Fibroblast of the conjunctiva (primary cell): ENCODE data around the gene MRO.
"Not testable (repeated sequence)": the region's sequence is repeated elsewhere in the genome, so short reads cannot be mapped to it uniquely, and the experiment has no call there.

ENCODE experiments used
- DNase-seq: peaks from one replicate; pipeline ENCODE4 v3.0.0-alpha.2; 2010; ENCODE audit warnings: low read depth

Gene MRO

GRCh38 chr18:50791599-50792438 lies 28.0 kb downstream of the MRO start:
- DNase-seq, result no peak

- DNase-seq, result no peak
Measured at GRCh38 chr18:50790948-50791347, 28.9 kb downstream of the MRO start.

GRCh38 chr18:50790241-50790640 lies 29.6 kb downstream of the MRO start:
- DNase-seq, result no peak

- no peak for DNase-seq
Measured at GRCh38 chr18:50788284-50788683, 31.5 kb downstream of the MRO start.

GRCh38 chr18:50786864-50787263 lies 33.0 kb downstream of the MRO start:
- DNase-seq, result no peak

- DNase-seq, result no peak
Measured at GRCh38 chr18:50783553-50783952, 36.3 kb downstream of the MRO start.

GRCh38 chr18:50779021-50779420 lies 40.8 kb downstream of the MRO start:
- DNase-seq, result not testable (repeated sequence)

GRCh38 chr18:50776383-50776782 lies 43.4 kb downstream of the MRO start:
- DNase-seq, result no peak

- DNase-seq, result no peak
Measured at GRCh38 chr18:50775726-50776125, 44.1 kb downstream of the MRO start.

- DNase-seq, result no peak
Measured at GRCh38 chr18:50775207-50775606, 44.6 kb downstream of the MRO start.

GRCh38 chr18:50769463-50769862 lies 50.4 kb downstream of the MRO start:
- DNase-seq, result no peak

GRCh38 chr18:50757358-50757757 lies 62.5 kb downstream of the MRO start:
- no peak for DNase-seq

GRCh38 chr18:50754297-50754696 lies 65.5 kb downstream of the MRO start:
- no peak for DNase-seq

- DNase-seq, result no peak
Measured at GRCh38 chr18:50753311-50753710, 66.5 kb downstream of the MRO start.

- no peak for DNase-seq
Measured at GRCh38 chr18:50751947-50752346, 67.9 kb downstream of the MRO start.

- DNase-seq, result no peak
Measured at GRCh38 chr18:50751490-50751889, 68.3 kb downstream of the MRO start.

GRCh38 chr18:50750546-50750945 lies 69.3 kb downstream of the MRO start:
- no peak for DNase-seq

GRCh38 chr18:50749945-50750344 lies 69.9 kb downstream of the MRO start:
- no peak for DNase-seq

- DNase-seq, result no peak
Measured at GRCh38 chr18:50749421-50749820, 70.4 kb downstream of the MRO start.

- no peak for DNase-seq
Measured at GRCh38 chr18:50748243-50749229, 71.3 kb downstream of the MRO start.

- DNase-seq, result no peak
Measured at GRCh38 chr18:50747849-50748242, 72.0 kb downstream of the MRO start.

GRCh38 chr18:50745945-50746344 lies 73.9 kb downstream of the MRO start:
- no peak for DNase-seq
